HS-27A (cell line): ENCODE measurements around the gene DCAF5.
A peak's percentile ranks its signal among the peaks of the same experiment; 100 is the strongest.
"Not testable (repeated sequence)": the region's sequence is repeated elsewhere in the genome, so short reads cannot be mapped to it uniquely, and the experiment has no call there.

Source experiments
- DNase-seq: peaks from one replicate; pipeline ENCODE4 v3.0.0-alpha.2; 2012; ENCODE audit warnings: low read depth, missing footprints

Gene DCAF5

DNA sequence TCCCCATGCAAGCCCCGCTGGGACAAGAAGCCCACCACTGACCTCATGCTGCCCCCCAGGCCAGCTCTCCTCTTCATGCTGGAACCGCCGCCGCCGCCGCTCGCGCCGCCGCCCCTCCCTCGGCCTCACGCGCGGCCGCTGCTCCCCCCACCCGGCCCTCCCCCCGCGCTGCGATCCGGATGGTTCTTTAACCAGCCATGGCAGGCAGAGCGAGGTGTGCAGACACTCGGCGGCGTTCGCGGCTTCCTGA is at the start of gene DCAF5:
Gene DCAF5 (minus strand): TSS at position 218 of the 250 bp plus-strand sequence. CDS start 141 bp downstream, at position 77.
- no peak for DNase-seq

- no peak for DNase-seq
These were observed 46.9 kb upstream of the DCAF5 start for GRCh38 chr14:69199786-69200185.

- DNase-seq: no peak
These were observed 40.8 kb upstream of the DCAF5 start for GRCh38 chr14:69193721-69194120.

- peak; percentile 48 for DNase-seq
These were observed 38.6 kb upstream of the DCAF5 start, which contains the start of gene EXD2 for GRCh38 chr14:69191340-69192111. EXD2 (plus strand) TSS chr14:69191498; CDS start chr14:69209471, 17,973 bp downstream.

GRCh38 chr14:69190191-69190590 is 37.3 kb upstream of the DCAF5 start:
- no peak for DNase-seq

DNA sequence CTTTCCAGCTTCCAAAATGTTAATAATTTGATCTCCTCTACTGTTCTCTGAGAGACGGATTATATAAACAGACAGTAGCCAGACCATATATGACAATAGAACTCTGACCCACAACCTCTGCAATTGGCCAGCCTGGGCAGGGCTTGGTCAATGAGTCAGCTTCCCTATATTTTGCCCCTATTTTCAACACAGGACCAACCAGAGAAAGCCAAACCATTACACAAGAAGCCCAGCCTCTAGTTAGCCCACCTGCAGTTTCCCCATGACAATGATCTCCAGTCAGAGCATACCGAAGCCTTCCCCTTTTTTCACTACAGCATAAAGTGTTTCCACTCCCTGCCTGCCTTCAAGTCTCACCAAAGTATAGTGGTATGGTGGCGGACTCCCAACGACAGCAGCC is 30.8 kb upstream of the DCAF5 start:
- no peak for DNase-seq

DNA sequence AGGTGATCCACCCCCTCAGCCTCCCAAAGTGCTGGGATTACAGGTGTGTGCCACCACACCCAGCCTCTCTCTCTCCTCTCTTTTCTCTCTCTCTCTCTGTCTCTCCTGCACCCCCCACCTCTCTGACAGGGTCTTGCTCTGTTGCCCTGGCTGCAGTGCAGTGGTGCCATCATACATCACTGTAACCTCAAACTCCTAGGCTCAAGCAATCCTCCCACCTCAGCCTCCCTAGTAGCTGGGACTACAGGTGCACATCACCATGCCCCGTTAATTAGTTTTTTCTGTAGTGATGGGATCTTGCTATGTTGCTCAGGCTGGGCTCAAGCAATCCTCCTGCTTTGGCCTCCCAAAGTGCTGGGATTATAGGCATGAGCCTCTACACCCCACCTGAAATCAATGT is 29.7 kb upstream of the DCAF5 start:
- not testable (repeated sequence) for DNase-seq

GRCh38 chr14:69181491-69181890 is 28.6 kb upstream of the DCAF5 start:
- no peak for DNase-seq

DNA sequence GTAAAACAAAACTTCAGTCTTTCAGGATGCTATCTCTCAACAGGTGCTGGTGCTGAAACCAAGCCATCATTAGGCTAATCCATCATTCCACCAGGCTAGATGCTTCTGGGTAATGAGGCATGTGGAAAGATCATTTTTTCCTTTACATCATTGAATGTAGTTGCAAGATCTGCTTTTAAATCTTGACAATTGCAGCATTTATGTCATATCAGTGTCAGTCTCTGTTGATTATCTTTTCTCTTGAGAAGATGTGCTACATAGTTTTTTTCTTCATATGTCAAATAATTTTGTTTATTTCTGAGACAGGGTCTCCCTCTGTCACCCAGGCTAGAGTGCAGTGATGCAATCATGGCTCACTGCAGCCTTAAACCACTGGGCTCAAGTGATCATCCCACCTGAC is 22.2 kb upstream of the DCAF5 start:
- DNase-seq: no peak

DNA sequence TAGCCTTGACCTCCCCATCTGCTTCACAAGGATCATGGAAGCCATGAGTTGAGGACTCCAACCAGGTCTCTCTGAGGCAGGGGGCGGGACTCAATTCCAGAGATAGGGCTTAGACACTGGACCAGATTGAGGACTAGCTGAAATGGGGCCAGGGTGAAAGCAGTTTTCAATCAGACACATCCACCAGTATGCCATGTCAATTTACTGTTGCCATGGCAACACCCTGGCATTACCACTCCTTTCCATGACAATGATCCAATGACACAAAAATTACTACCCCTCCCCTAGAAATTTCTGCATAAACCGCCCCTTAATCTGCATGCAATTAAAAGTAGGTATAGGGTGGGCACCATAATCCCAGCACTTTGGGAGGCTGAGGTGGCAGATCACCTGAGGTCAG is 18.6 kb upstream of the DCAF5 start:
- DNase-seq: no peak

DNA sequence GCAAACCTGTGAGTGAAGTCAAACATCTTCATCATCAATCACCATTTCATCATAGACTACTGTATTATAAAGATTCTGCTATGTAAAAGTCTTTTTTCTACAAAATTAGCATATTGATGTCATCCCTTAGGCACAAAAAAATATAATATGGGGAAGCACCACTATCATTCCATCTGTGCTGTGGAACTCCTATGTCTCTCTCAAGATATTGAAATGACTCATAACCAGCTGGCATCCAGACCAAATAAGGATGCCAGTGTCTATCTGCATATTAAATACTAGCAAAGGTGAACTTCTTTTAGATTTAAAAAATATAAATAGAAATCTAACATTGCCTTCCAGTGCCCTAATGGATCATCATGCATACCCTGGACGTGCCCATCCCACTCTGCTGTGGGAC is 17.9 kb upstream of the DCAF5 start:
- no peak for DNase-seq

DNA sequence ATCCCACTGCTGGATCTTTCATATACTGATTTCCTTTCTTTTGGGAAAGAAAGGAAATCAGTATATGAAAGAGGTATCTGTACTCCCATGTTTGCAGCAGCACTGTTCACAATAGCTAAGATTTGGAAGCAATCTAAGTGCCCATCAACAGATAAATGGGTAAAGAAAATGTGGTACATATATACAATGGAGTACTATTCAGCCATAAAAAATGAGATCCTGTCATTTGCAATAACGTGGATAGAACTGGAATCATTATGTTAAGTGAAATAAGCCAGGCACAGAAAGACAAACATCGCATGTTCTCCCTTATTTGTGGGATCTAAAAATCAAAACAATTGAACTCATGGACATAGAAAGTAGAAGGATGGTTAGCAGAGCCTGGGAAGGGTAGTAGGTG is 12.9 kb upstream of the DCAF5 start:
- DNase-seq: not testable (repeated sequence)

- DNase-seq: no peak
These were observed 8.7 kb upstream of the DCAF5 start for GRCh38 chr14:69161590-69161989.

GRCh38 chr14:69156224-69156623 is 3.3 kb upstream of the DCAF5 start:
- DNase-seq: no peak

GRCh38 chr14:69154779-69155178 is 1.9 kb upstream of the DCAF5 start:
- no peak for DNase-seq

DNA sequence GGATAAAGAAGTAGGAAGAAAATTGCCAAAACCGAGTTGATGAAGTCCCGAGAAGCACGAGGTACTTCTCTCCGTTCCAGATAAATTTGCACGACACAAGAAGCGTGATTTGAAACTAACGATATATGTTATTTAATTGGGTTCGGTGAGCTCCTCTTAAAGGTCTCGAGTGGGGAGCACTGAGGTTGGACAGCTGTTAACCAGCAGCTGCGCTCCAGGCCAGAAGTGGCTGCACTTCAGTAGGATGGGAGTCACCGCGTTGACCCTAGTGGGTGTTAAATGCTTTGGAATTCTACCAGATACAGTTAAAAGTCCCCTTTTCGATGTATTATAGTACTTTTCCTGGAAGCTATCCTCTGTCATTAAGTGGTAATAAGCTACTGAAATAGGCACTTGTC is 953 bp upstream of the DCAF5 start:
- DNase-seq: no peak

- peak; percentile 78 for DNase-seq
These were observed 393 bp upstream of the DCAF5 start for GRCh38 chr14:69153152-69153872.

DNA sequence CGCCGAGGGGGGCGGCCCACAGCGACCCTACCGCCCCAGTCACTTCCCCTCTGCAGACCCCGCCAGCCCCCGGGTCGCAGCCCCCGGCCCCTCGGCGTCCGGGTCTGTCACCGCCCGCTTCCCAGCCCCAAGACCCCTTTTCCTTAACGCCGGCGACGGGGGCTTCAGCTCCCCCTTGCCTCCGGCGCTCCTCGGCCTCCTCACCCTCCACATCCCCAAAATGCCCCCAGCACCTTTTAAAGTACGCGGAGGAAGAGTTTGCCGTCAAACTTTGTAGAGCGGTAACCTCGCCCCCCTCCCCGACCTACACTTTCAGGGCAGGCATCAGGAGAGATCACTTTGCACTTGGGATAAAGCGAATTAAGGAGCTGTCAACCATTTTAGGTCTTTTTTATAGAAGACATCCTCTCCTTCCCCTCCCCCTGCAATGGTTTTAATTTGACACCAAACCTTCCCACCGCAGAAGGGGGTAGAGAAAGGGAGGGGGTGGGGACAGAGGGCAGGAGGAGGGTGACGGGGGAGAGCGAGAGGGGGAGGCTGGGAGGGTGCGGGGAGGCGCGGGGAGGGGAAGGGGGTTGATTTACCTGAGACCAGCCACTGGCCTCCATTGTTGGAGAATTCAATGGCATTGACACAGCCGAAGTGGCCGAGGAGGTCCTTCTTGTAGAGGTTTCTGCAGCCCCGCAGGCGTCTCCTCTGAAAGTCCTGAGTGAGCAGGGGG is 578 bp downstream of the DCAF5 start:
- DNase-seq: no peak

DNA sequence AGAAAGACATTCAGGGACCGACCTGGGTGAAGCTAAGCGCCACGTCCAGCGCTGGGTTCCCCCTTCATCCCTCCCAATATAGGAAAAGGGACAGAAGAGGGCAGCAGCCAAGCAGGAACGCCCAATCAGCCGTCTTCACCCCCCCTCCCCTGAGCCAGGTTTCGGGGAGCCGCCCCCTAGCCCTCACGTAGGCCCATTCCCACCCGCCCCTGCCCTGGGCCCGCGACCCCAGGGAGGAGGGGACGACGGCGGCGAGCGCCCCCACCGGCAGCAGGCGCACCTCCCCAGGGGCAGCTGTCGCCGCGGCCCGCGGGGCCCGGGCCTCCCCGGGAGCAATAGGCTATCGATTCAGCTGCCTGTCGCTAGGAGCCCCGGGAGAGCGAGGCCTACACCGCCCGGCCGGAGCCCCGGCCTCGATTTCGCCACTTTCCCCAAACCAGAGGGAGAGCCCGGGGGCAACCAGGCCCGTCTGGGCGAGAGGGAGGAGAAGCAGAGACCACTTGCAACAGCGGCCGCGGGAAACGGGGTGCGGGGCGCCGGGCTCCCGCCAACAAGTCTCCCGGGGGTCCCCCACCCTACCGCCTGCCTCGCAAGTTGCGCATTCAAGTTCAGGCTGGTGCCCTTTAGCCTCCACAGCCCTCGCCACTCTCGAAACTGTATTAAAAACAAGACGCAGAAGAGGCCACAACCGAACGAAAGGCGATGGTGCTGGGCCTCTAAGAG is 1.3 kb downstream of the DCAF5 start:
- no peak for DNase-seq

GRCh38 chr14:69149461-69150244 is 3.3 kb downstream of the DCAF5 start:
- DNase-seq: no peak

DNA sequence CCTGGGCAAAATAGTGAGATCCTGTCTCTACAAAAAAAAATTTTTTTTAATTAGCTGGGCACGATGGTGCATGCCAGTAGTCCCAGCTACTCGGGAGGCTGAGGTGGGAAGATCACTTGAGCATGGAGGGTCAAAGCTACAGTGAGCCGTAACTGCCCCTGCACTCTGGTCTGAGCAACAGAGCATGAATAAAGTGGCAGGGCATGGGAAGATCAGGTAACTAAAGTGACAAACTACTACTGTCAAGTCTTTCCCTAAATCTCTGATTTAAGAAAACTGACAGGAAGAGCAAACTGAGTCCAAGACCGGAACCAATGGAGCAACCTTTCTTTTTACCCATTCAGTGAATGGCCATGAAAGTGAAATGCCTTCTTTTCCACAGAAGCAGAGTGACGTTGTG is 10.8 kb downstream of the DCAF5 start:
- no peak for DNase-seq

- no peak for DNase-seq
These were observed 11.4 kb downstream of the DCAF5 start for GRCh38 chr14:69141550-69141949.
